ENCODE measurements around the gene GLOD4. TPM values are rescaled to one million over a fixed set of nuclear protein-coding genes. Genes with fewer than 3 reads are reported as not detected.

GLOD4 gene
- total and polyA plus RNA-seq, 9 donors, result 22.1 to 90.6 (median 46.0) TPM

DNA sequence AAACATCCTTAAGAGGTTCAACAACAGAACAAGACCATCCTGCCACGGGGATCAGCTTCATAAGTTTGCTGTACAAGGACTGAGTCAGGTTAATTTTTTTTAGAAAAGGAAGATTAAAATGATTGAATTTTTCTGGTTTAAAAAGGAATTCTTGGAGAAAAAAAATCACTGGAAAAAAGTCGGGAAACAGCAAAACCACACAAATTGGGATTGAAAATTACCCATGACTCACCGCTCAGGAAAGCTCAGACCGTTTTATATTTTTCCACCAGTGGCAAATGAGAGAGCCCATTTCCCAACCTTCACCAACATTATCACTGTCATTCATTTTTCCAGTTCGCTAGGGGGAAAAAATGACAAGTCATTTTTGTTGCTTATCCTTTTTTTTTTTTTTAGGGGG lies 46.7 kb upstream of the GLOD4 start:
- H3K27me3 ChIP-seq, result no peaks in the 10 kb centered on the region
- no peaks in the 10 kb centered on the region for H3K9me3 ChIP-seq
- no peak overlapping the region for H3K4me3 ChIP-seq
- 71 to 74% (median 74%) methylated on average over 5 of the region's 5 CpGs for WGBS, 3 donors
- DNase-seq, result no peak
- no peaks in the 10 kb centered on the region for H3K36me3 ChIP-seq
- peaks cover under 1% of the 10 kb centered on the region for H3K4me1 ChIP-seq (ENCODE audit: insufficient read depth)
- no peak for TF ChIP-seq EP300 (IDR thresholded peaks at IDR 0.05)
- TF ChIP-seq POLR2A (IDR thresholded peaks at IDR 0.05), result no peak
- TF ChIP-seq, protein P1, sequence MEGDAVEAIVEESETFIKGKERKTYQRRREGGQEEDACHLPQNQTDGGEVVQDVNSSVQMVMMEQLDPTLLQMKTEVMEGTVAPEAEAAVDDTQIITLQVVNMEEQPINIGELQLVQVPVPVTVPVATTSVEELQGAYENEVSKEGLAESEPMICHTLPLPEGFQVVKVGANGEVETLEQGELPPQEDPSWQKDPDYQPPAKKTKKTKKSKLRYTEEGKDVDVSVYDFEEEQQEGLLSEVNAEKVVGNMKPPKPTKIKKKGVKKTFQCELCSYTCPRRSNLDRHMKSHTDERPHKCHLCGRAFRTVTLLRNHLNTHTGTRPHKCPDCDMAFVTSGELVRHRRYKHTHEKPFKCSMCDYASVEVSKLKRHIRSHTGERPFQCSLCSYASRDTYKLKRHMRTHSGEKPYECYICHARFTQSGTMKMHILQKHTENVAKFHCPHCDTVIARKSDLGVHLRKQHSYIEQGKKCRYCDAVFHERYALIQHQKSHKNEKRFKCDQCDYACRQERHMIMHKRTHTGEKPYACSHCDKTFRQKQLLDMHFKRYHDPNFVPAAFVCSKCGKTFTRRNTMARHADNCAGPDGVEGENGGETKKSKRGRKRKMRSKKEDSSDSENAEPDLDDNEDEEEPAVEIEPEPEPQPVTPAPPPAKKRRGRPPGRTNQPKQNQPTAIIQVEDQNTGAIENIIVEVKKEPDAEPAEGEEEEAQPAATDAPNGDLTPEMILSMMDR (IDR thresholded peaks at IDR 0.05), result no peak
- no peak overlapping the region for H3K27ac ChIP-seq
- intact Hi-C loops (cut with DNase I), result no loop called here

DNA sequence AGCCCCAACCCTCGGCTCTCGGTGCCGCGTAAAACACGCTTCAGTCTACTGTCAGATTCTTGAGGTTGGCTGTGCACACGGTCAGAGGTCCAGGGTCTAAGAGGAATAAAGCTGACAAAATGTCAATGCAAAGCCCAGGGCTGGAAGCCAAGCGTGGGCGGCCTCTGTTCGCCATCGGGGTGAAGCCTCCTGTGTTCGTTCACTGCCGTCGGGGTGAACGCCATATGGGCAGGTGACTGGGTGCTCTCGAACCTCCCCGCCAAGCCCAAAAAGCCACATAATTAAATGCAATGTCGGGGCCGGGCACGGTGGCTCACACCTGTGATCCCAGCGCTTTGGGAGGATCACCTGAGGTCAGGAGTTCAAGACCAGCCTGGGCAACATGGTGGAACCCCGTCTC lies 44.7 kb upstream of the GLOD4 start:
- no peak for DNase-seq
- no peak overlapping the region for H3K4me3 ChIP-seq
- no peaks in the 10 kb centered on the region for H3K9me3 ChIP-seq
- H3K27me3 ChIP-seq, result no peaks in the 10 kb centered on the region
- 89 to 93% (median 93%) methylated on average over 21 of the region's 21 CpGs for WGBS, 3 donors
- H3K36me3 ChIP-seq, result no peaks in the 10 kb centered on the region
- H3K4me1 ChIP-seq (ENCODE audit: insufficient read depth), result no peaks in the 10 kb centered on the region
- TF ChIP-seq EP300 (IDR thresholded peaks at IDR 0.05) (no peak), POLR2A (IDR thresholded peaks at IDR 0.05) (no peak)
- TF ChIP-seq, protein P1 (IDR thresholded peaks at IDR 0.05), result no peak
- intact Hi-C loops (cut with DNase I), result no loop called here
- no peak overlapping the region for H3K27ac ChIP-seq

DNA sequence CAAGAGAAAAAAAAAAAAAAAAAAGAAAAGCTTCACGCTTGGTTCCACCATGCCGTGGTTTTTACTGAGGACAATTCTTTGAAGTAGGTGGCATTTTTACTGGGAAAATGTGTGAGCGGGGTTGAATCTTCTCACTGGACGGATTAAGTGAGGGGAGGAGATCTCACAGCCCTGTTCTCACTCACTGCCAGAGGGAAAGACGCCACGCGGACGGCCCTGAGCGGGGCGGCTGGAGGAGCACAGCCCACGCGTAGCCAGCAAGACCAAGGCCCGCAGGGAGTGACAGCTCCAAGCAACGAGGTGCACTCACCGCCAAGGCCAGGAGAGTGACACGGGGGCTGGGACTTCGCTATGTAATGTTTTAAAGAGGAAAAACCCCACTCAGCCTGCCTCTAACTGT lies 43.1 kb upstream of the GLOD4 start:
- intact Hi-C loops (cut with DNase I), result no loop called here
- no peak overlapping the region for H3K27ac ChIP-seq
- H3K36me3 ChIP-seq, result no peaks in the 10 kb centered on the region
- H3K4me3 ChIP-seq, result no peak overlapping the region
- no peaks in the 10 kb centered on the region for H3K9me3 ChIP-seq
- DNase-seq, result no peak
- H3K27me3 ChIP-seq, result no peaks in the 10 kb centered on the region
- no peaks in the 10 kb centered on the region for H3K4me1 ChIP-seq (ENCODE audit: insufficient read depth)
- 54 to 66% (median 65%) methylated on average over 17 of the region's 17 CpGs for WGBS, 3 donors
- no peak for TF ChIP-seq EP300 (IDR thresholded peaks at IDR 0.05)
- TF ChIP-seq POLR2A (IDR thresholded peaks at IDR 0.05), result no peak
- TF ChIP-seq, protein P1 (IDR thresholded peaks at IDR 0.05), result no peak

DNA sequence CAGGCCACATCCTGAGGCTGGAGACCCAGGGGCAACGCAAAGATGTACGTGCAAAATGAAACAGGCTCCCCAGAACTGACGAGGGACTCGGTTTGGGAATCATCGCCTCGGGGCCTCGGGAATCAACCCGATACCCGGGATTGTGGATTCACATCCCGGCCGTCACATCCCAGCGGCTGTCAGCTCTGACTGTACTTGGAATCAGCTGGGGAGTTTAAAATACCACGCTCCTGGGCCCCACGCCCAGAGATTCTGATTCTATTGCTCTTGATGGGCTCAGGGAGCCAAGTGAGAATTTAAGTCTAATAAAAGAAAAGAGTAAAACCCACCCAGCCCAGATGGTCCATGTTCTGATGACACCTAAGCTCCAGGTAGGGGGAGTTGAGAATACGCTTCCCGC lies 42.3 kb upstream of the GLOD4 start:
- H3K9me3 ChIP-seq, result no peaks in the 10 kb centered on the region
- no peak overlapping the region for H3K4me3 ChIP-seq
- H3K36me3 ChIP-seq, result no peaks in the 10 kb centered on the region
- H3K27me3 ChIP-seq, result no peaks in the 10 kb centered on the region
- intact Hi-C loops (cut with DNase I), result no loop called here
- TF ChIP-seq, protein P1 (IDR thresholded peaks at IDR 0.05), result no peak
- TF ChIP-seq EP300 (IDR thresholded peaks at IDR 0.05), result no peak
- TF ChIP-seq POLR2A (IDR thresholded peaks at IDR 0.05), result no peak
- H3K4me1 ChIP-seq (ENCODE audit: insufficient read depth), result no peaks in the 10 kb centered on the region
- H3K27ac ChIP-seq, result no peak overlapping the region
- DNase-seq, result no peak
- 71 to 93% (median 92%) methylated on average over 16 of the region's 16 CpGs for WGBS, 3 donors

DNA sequence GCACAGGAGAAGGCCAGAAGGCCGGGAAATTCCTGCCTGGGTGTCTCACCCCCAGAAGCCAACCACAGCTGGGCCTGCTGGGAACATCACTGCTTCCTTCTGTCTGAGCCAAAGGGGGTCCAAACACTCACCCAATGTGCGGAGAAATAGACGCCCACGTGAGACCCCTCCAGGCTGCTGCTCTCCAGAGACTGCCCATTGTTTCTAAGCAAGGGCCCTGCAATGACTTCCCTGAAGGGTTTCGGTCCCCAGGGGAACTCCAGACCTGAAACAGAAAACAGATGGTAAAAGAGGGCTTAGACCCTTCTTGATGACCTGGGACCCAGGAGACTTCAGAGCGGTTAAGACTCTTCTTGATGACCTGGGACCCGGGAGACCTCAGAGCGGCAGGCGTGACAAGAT lies 41.4 kb upstream of the GLOD4 start:
- no peaks in the 10 kb centered on the region for H3K36me3 ChIP-seq
- DNase-seq, result no peak
- no peaks in the 10 kb centered on the region for H3K9me3 ChIP-seq
- no peak overlapping the region for H3K27ac ChIP-seq
- WGBS, 3 donors, result 91 to 95% (median 93%) methylated on average over 9 of the region's 9 CpGs
- H3K27me3 ChIP-seq, result no peaks in the 10 kb centered on the region
- TF ChIP-seq, protein P1 (IDR thresholded peaks at IDR 0.05), result no peak
- no peak for TF ChIP-seq EP300 (IDR thresholded peaks at IDR 0.05)
- no peak for TF ChIP-seq POLR2A (IDR thresholded peaks at IDR 0.05)
- H3K4me1 ChIP-seq (ENCODE audit: insufficient read depth), result no peaks in the 10 kb centered on the region
- H3K4me3 ChIP-seq, result no peak overlapping the region
- intact Hi-C loops (cut with DNase I), result no loop called here

Data from ovary (tissue), 9 donors.